CD4-positive, alpha-beta T cell treated with Interferon gamma for 1 hour (primary cell): ENCODE data around the gene BTBD9.

Source experiments
- DNase-seq: peaks from one replicate; pipeline ENCODE4 v3.0.0-alpha.2; 2020

BTBD9 gene

GRCh38 chr6:38220069-38220723, 419.5 kb downstream of the BTBD9 start:
- DNase-seq = no peak

GRCh38 chr6:38218235-38218634, 421.5 kb downstream of the BTBD9 start:
- DNase-seq = no peak

DNA sequence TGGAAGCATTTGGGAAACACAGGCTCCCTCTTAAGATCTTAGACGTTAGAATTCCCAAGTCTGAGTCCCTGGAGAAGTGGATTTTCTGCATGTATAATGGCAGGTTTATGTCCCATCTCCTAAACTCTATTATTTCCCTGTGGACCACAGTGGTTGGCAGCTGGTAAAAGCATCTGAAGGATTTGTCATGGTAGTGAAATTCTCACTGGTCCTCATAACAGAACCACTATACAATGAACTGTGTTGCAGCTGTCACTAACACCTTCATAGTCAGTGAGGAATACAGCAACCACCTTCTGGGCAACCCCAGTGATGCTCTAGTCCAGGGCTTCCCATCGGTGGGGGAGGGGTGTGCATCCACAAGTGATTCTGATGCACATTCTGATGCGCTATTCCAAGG, 423.3 kb downstream of the BTBD9 start:
- DNase-seq = no peak

- no peak for DNase-seq
Measured at GRCh38 chr6:38215651-38216311, 423.9 kb downstream of the BTBD9 start.

GRCh38 chr6:38215225-38215624, 424.5 kb downstream of the BTBD9 start:
- no peak for DNase-seq

GRCh38 chr6:38214159-38214558, 425.6 kb downstream of the BTBD9 start:
- DNase-seq = no peak

GRCh38 chr6:38213251-38213658, 426.5 kb downstream of the BTBD9 start:
- no peak for DNase-seq

GRCh38 chr6:38212579-38212978, 427.1 kb downstream of the BTBD9 start:
- DNase-seq = no peak

- no peak for DNase-seq
Measured at GRCh38 chr6:38212116-38212515, 427.6 kb downstream of the BTBD9 start.

GRCh38 chr6:38209371-38210260, 430.1 kb downstream of the BTBD9 start:
- DNase-seq = no peak

DNA sequence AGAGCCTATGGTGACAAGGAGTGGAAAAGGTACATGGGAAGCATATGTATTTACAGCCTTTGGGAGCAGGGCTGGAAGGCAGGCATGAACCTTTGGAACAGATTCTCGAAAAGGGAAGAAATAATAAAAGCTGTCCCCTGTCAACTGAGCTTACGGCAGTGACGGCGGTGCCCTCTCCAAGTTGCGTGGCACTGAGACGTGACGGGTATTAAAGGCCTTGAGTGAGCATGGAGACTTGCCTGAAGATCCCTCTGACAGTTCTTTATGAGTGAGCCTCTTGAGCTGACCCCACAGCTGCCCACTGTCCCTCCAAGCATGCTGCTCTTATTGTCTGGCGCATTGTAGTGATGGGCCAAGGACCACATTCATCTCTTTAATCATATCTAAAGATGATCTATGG, 431.7 kb downstream of the BTBD9 start:
- DNase-seq = no peak

DNA sequence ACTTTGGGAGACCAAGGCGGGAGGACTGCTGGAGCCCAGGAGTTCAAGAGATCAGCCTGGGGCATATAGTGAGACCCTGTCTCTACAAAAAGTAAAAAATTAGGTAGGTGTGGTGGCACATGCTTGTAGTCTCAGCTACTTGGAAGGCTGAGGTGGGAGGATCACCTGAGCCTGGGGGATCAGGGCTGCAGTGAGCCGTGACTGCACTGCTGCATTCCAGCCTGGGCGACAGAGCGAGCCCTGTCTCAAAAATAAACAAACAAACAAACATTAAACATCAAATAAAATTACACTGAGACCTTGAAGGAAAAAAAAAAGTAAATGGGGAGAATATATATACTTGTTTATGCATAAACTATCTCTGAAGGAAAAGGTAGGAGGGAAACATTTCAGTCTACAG, 432.4 kb downstream of the BTBD9 start:
- no peak for DNase-seq

GRCh38 chr6:38198219-38198618, 441.5 kb downstream of the BTBD9 start:
- no peak for DNase-seq

DNA sequence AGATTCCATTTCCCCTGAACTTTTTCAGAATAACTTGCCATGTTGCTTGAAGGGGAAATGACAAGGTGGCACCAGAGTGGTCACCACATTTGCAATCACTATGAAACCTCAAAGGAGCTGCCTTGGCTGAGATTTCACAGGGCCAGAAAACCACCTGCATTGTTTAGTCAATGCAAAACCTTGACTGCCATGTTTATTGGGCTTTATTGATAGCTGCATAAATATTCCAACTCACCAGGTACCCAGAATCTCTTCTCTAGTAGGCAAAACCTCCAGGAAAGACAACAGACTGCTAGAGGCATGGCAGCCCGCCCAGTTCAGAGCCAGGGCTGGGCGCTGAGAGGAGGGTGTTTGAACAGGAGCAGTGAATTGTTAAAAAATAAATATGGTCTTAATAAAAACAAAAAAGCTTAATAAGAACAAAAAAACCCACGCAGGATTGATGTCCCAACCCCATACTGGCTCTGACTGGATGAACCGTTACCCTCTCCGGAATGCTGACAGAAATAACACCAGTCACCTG, 444.6 kb downstream of the BTBD9 start:
- no peak for DNase-seq

GRCh38 chr6:38194589-38194988, 445.1 kb downstream of the BTBD9 start:
- DNase-seq = no peak

DNA sequence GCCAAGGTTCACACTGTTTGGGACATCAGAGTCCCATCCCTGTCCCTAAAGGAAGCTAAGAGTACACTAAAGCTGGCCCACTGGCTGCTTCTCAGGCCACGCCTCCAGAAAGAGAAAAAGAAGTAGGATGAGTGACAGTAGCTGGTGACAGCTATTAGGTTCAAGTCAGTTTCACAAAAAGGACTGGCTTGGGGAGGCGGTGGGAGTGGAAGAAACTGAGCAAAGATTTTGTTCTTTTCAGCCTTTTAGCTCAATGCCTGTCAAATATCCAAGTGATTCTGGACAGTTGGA, 445.5 kb downstream of the BTBD9 start:
- DNase-seq = no peak

GRCh38 chr6:38193481-38194281, 446.0 kb downstream of the BTBD9 start:
- no peak for DNase-seq

- no peak for DNase-seq
Measured at GRCh38 chr6:38193051-38193450, 446.7 kb downstream of the BTBD9 start.

GRCh38 chr6:38192487-38192886, 447.2 kb downstream of the BTBD9 start:
- DNase-seq = no peak

DNA sequence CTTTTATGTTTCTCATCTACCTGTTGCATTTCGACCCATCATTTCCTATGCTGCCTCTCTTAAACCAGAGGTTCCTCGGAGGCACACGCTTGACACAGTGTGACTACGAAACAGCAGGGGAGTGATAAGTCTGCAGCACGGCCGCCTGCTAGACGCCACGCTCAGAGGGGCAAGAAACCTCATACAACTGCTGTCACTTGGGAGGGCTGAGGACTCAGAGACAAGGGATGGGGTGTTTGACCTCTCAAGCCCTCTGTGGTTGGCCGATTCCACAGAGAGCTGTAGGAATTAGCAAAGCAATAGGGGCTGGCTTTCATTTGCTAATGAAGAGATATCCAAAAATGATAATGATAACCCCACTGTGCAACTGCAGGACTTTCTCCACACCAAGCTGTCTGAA, 447.7 kb downstream of the BTBD9 start:
- no peak for DNase-seq

- no peak for DNase-seq
Measured at GRCh38 chr6:38191418-38191817, 448.3 kb downstream of the BTBD9 start.

GRCh38 chr6:38188677-38189335, 450.9 kb downstream of the BTBD9 start:
- DNase-seq = no peak
